ENCODE results near the gene CEP83. TPM values are rescaled to one million over a fixed set of nuclear protein-coding genes. Genes with fewer than 3 reads are reported as not detected.
"Not testable (repeated sequence)": the region's sequence is repeated elsewhere in the genome, so short reads cannot be mapped to it uniquely, and the experiment has no call there.

Gene CEP83
- polyA plus RNA-seq, 1 donor = 16.8 TPM

GRCh38 chr12:94433744-94434143, 25.9 kb downstream of the CEP83 start:
- no peak for DNase-seq

- DNase-seq = no peak
Observed at GRCh38 chr12:94430304-94430703, 29.4 kb downstream of the CEP83 start.

GRCh38 chr12:94429633-94430032, 30.0 kb downstream of the CEP83 start:
- no peak for DNase-seq

- DNase-seq = no peak
Observed at GRCh38 chr12:94429191-94429590, 30.5 kb downstream of the CEP83 start.

- DNase-seq = peak; percentile 69
Observed at GRCh38 chr12:94427501-94428381, 31.9 kb downstream of the CEP83 start.

- no peak for DNase-seq
Observed at GRCh38 chr12:94426049-94426448, 33.6 kb downstream of the CEP83 start.

GRCh38 chr12:94424830-94425229, 34.8 kb downstream of the CEP83 start:
- not testable (repeated sequence) for DNase-seq

GRCh38 chr12:94421868-94422740, 37.6 kb downstream of the CEP83 start:
- no peak for DNase-seq

GRCh38 chr12:94418517-94418916, 41.1 kb downstream of the CEP83 start:
- DNase-seq = no peak

GRCh38 chr12:94416613-94417012, 43.1 kb downstream of the CEP83 start:
- DNase-seq = no peak

- DNase-seq = no peak
Observed at GRCh38 chr12:94415066-94415465, 44.6 kb downstream of the CEP83 start.

- DNase-seq = peak; percentile 11
Observed at GRCh38 chr12:94405413-94406116, 54.1 kb downstream of the CEP83 start.

GRCh38 chr12:94404854-94405253, 54.8 kb downstream of the CEP83 start:
- DNase-seq = no peak

- DNase-seq = no peak
Observed at GRCh38 chr12:94401326-94401725, 58.3 kb downstream of the CEP83 start.

- DNase-seq = not testable (repeated sequence)
Observed at GRCh38 chr12:94398685-94399084, 61.0 kb downstream of the CEP83 start.

GRCh38 chr12:94397401-94397800, 62.3 kb downstream of the CEP83 start:
- no peak for DNase-seq

GRCh38 chr12:94396014-94396413, 63.7 kb downstream of the CEP83 start:
- not testable (repeated sequence) for DNase-seq

GRCh38 chr12:94390130-94390485, 69.6 kb downstream of the CEP83 start:
- DNase-seq = no peak

- DNase-seq = not testable (repeated sequence)
Observed at GRCh38 chr12:94389482-94390129, 70.1 kb downstream of the CEP83 start.

GRCh38 chr12:94386422-94386821, 73.2 kb downstream of the CEP83 start:
- DNase-seq = no peak

GRCh38 chr12:94384030-94384429, 75.6 kb downstream of the CEP83 start:
- DNase-seq = no peak

- no peak for DNase-seq
Observed at GRCh38 chr12:94380507-94380906, 79.2 kb downstream of the CEP83 start.
